Stomach (tissue), 4 donors: ENCODE results near the gene KIF13A.

ENCODE experiments used
- EP300 ChIP-seq: sonication (generic); formaldehyde crosslinking; IDR thresholded peaks from one replicate; pipeline ENCODE4 v1.6.1; 2017; ENCODE audit warnings: antibody characterized with exemption
- POLR2A ChIP-seq, 4 donors: fragments of 450-650 bp; IDR thresholded peaks; one replicate each; pipeline ENCODE4 v1.6.1; 2016; ENCODE audit warnings: antibody characterized with exemption in 4 of 4, control low read depth in 2 of 4, mild to moderate bottlenecking in 1 of 4, moderate library complexity in 1 of 4
- TF ChIP-seq, protein P1 (sequence below), 7 experiments: fragments of 450-650 bp in 4 of 7; fragments of 200-600 bp in 3 of 7; sonication (generic) in 3 of 7; IDR thresholded peaks; one replicate each; pipeline ENCODE4 v1.5.1; 2016 to 2019; ENCODE audit warnings: antibody characterized with exemption in 7 of 7, control low read depth in 2 of 7, mild to moderate bottlenecking in 1 of 7

DNA sequence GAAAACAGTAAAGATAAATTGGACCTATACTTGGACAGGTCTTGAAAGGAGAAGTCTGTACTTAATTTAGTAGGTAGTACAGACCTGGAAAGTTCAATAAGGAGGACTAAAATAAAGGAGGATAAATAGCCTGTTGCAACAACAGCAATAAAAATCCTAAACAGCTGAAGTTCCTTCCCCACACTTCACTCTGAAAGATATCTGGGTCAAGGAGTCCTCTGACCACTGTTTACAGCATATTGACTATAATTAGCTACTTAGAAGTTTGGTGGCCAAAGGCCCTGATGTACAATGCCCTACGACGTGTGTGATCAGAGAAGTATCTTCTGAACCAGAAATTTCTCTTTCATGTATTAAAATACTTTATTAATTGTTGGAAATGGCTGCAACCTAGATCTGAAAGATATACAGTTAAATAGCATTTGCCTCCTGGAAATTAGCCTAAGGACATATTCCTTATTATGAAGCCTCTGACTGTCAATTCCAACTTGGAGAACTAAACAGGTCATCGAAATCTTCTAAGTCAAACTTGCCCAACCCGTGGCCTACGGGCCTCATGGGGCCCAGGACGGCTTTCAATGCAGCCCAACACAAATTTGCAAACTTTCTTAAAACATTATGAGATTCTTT, 82.8 kb downstream of the KIF13A start:
- TF ChIP-seq POLR2A (IDR thresholded peaks at IDR 0.05) (no peak), EP300 (no peak)
- TF ChIP-seq, protein P1, sequence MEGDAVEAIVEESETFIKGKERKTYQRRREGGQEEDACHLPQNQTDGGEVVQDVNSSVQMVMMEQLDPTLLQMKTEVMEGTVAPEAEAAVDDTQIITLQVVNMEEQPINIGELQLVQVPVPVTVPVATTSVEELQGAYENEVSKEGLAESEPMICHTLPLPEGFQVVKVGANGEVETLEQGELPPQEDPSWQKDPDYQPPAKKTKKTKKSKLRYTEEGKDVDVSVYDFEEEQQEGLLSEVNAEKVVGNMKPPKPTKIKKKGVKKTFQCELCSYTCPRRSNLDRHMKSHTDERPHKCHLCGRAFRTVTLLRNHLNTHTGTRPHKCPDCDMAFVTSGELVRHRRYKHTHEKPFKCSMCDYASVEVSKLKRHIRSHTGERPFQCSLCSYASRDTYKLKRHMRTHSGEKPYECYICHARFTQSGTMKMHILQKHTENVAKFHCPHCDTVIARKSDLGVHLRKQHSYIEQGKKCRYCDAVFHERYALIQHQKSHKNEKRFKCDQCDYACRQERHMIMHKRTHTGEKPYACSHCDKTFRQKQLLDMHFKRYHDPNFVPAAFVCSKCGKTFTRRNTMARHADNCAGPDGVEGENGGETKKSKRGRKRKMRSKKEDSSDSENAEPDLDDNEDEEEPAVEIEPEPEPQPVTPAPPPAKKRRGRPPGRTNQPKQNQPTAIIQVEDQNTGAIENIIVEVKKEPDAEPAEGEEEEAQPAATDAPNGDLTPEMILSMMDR (IDR thresholded peaks at IDR 0.05): no peak
